Urinary bladder (tissue), 4 donors: Measurements from ENCODE around the gene CEACAM6. TPM values are rescaled to one million over a fixed set of nuclear protein-coding genes. Genes with fewer than 3 reads are reported as not detected.

Experiments used
- DNase-seq: peaks from one replicate; pipeline ENCODE4 v3.0.0-alpha.2; 2015; ENCODE audit errors: extremely low spot score
- H3K27ac ChIP-seq: one replicate; pipeline ENCODE4 v1.5.1; 2013; ENCODE audit warnings: low read depth, mild to moderate bottlenecking, moderate library complexity
- H3K36me3 ChIP-seq: one replicate; pipeline ENCODE4 v1.6.1; 2013; ENCODE audit warnings: mild to moderate bottlenecking, moderate library complexity; ENCODE audit not compliant: insufficient read depth
- H3K4me1 ChIP-seq: one replicate; pipeline ENCODE4 v1.6.1; 2013; ENCODE audit warnings: mild to moderate bottlenecking, moderate library complexity; ENCODE audit not compliant: insufficient read depth
- H3K4me3 ChIP-seq: one replicate; pipeline ENCODE4 v1.5.1; 2013; ENCODE audit warnings: low read depth, low read length
- WGBS: extraction: QIAGEN DNeasy Blood & Tissue Kit; methylation state at CpG from one replicate; pipeline ENCODE4 v1.1.7; 2013; 5-methylcytosine and 5-hydroxymethylcytosine counted together
- polyA plus RNA-seq: library from polyadenylated mRNA; stranded (reverse); fragments of 200-250 nt; gene quantifications from one replicate; pipeline ENCODE4 v1.2.3, GENCODE V29; 2013
- total RNA-seq: library from RNA; depleted of rRNA; stranded (reverse); fragments of >200 nt; gene quantifications from one replicate; pipeline ENCODE4 v1.2.3, GENCODE V29; 2014
- donor health status: healthy with polysubstance abuse.
- donor health status: healthy.

The CEACAM6 gene
- total and polyA plus RNA-seq, 2 donors, result 2.2 TPM; not detected in 1

DNA sequence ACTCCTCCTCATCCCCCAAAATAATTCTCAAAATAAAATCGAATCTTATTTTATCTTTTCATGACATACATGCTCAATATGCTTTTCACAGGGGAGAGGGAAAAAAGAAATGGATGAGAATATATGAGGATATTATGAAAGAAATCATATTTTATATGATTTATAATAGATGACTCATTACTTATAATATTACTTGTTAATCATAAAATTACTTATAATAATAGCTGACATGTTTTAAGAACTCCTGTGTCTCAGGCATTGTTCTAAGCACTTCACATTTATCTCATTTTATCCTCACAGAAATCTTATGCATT lies 38.0 kb downstream of the CEACAM6 start:
- H3K4me1 ChIP-seq, result no peaks in the 10 kb centered on the region
- H3K4me3 ChIP-seq, result no peak overlapping the region
- H3K36me3 ChIP-seq, result no peaks in the 10 kb centered on the region
- 2% methylated on average over 1 of the region's 1 CpG for WGBS
- H3K27ac ChIP-seq, result no peak overlapping the region
- no peak for DNase-seq

DNA sequence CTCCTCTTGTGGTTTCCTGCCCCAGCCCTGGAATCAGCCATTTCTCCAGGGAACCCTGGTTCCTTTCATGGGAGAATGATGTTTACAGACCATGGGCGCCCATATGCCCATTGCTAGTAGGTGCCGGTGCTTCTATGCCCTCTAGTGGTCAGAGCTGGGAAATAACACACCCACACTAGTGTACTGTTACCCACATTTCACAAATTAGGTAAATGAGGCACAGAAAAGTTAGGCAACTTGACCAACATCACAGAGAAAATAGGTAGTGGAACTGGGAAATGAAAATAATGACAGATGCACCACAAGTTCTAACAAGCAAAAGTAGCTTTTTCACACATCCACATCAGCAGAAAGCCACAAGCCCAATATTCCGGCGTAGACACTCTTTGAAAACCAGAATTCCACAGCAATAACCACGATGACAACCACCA lies 39.7 kb downstream of the CEACAM6 start:
- Histone ChIP-seq H3K4me3 (no peak overlapping the region), H3K36me3 (no peaks in the 10 kb centered on the region), H3K27ac (no peak overlapping the region), H3K4me1 (no peaks in the 10 kb centered on the region)
- DNase-seq, result no peak
- WGBS, result 47% methylated on average over 5 of the region's 5 CpGs

DNA sequence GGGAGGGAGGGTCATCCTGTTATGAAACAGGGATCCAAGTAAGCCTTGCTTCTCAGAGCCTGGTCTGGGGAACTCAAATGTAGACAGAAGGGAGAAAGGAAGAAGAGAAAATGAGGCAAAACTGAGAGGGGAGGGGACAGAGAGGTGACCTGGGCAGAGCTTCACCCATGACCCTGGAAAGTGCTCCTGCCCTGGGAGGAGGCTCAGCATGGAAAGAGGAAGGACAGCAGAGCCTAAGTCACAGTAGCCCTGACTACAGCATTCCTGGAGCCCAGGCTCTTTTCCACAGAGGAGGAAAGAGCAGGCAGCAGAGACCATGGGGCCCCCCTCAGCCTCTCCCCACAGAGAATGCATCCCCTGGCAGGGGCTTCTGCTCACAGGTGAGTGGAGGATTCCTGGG lies 41.0 kb downstream of the CEACAM6 start, which contains the start of gene CEACAM3:
Gene CEACAM3 (plus strand): TSS at position 226 of the 400 bp plus-strand sequence. CDS start 91 bp downstream, at position 317.
- H3K4me3 ChIP-seq, result no peak within 1 kb of the TSS
- no peaks in the 10 kb centered on the region for H3K4me1 ChIP-seq
- no peak for DNase-seq
- H3K27ac ChIP-seq, result no peak within 1 kb of the TSS
- no peaks in the 10 kb centered on the region for H3K36me3 ChIP-seq

GRCh38 chr19:41796901-41797300 lies 41.6 kb downstream of the CEACAM6 start:
- DNase-seq, result no peak
- Histone ChIP-seq H3K27ac (no peak overlapping the region), H3K36me3 (no peaks in the 10 kb centered on the region), H3K4me1 (no peaks in the 10 kb centered on the region), H3K4me3 (no peak overlapping the region)
- WGBS, result 90% methylated on average over 1 of the region's 1 CpG

DNA sequence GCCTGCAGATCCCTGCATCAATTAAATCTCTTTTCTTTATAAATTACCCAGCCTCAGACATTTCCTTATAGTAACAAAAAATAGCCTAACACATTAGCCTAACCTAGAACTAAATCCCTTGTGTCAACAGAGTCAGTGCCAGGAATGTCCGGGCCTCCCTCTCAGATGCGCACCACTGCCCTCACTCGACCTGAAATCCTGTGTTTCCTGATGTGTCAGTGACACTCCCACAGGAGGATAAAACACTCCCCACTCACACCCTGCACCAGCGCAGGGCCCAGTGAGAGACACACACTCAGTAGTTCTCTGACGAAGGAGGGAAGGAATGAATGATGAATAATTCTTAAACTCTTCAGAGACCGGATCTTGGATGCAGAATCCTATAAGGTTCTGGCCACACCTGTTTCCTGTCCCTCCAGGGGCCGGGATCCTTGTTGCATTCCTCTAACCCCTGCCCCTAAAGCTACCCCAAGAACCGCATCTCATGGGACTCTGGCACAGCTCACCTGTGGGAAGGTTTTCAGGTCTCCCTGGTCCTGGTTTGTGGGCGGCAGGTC lies 44.2 kb downstream of the CEACAM6 start:
- no peaks in the 10 kb centered on the region for H3K4me1 ChIP-seq
- DNase-seq, result no peak
- H3K36me3 ChIP-seq, result no peaks in the 10 kb centered on the region
- no peak overlapping the region for H3K4me3 ChIP-seq
- H3K27ac ChIP-seq, result no peak overlapping the region
- 58% methylated on average over 9 of the region's 9 CpGs for WGBS

DNA sequence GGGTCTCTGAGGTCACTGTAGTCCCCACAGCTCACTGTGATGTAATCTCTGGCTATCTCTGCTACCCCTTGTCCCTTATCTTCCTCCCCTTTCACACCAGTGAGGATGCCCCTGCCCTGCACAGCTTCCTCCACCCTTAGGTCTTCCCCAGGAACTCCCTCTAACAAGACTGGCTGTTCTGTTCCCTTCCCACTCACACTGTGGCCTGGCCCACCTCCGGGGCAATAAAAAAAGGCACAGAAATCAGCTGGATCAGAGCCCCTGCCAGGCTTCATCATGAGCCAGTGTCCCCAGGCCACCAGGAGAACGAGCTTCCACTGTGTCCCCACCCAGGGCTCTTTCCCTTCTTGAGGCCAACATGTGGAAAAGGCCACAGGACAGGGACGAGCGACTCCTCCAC lies 45.7 kb downstream of the CEACAM6 start:
- no peak overlapping the region for H3K27ac ChIP-seq
- no peak overlapping the region for H3K4me3 ChIP-seq
- no peak for DNase-seq
- no peaks in the 10 kb centered on the region for H3K36me3 ChIP-seq
- H3K4me1 ChIP-seq, result no peaks in the 10 kb centered on the region
- WGBS, result 76% methylated on average over 4 of the region's 4 CpGs

DNA sequence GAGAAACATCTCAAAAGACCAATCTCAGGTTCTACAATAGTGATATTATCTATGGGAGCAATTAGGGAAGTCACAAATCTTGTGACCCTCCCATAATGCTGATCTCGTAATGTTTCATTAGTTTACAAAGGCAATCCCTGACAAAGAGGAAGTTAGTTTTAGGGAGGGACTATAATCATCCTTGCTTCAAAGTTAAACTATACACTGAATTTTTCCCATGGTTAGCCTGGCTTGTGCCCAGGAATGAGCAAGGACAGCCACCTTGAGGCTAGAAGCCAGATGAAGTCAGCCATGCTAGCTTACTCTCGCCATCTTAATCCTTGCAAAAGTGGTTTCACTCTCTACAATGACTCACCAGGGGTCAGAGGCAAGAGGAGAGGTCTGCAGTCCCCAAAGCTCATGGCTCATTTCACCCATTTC lies 46.5 kb downstream of the CEACAM6 start:
- Histone ChIP-seq H3K4me1 (no peaks in the 10 kb centered on the region), H3K27ac (no peak overlapping the region), H3K36me3 (no peaks in the 10 kb centered on the region), H3K4me3 (no peak overlapping the region)
- DNase-seq, result no peak
- WGBS, result 50% methylated on average over 2 of the region's 2 CpGs

- H3K4me1 ChIP-seq, result no peaks in the 10 kb centered on the region
- 78% methylated on average over 2 of the region's 2 CpGs for WGBS
- no peak overlapping the region for H3K27ac ChIP-seq
- H3K36me3 ChIP-seq, result no peaks in the 10 kb centered on the region
- H3K4me3 ChIP-seq, result no peak overlapping the region
- DNase-seq, result no peak
Measured at GRCh38 chr19:41802770-41803169, 47.4 kb downstream of the CEACAM6 start.

GRCh38 chr19:41804336-41804735 lies 49.0 kb downstream of the CEACAM6 start:
- 86% methylated on average over 3 of the region's 3 CpGs for WGBS

GRCh38 chr19:41807176-41807575 lies 51.8 kb downstream of the CEACAM6 start:
- DNase-seq, result no peak
- no peaks in the 10 kb centered on the region for H3K4me1 ChIP-seq
- H3K36me3 ChIP-seq, result no peaks in the 10 kb centered on the region
- 81% methylated on average over 3 of the region's 3 CpGs for WGBS
- H3K27ac ChIP-seq, result no peak overlapping the region
- H3K4me3 ChIP-seq, result no peak overlapping the region

More at GRCh38 chr19:41804336-41804735, 49.0 kb downstream of the CEACAM6 start:
- Histone ChIP-seq H3K36me3 (no peaks in the 10 kb centered on the region), H3K4me1 (no peaks in the 10 kb centered on the region), H3K4me3 (no peak overlapping the region), H3K27ac (no peak overlapping the region)
- DNase-seq, result no peak

DNA sequence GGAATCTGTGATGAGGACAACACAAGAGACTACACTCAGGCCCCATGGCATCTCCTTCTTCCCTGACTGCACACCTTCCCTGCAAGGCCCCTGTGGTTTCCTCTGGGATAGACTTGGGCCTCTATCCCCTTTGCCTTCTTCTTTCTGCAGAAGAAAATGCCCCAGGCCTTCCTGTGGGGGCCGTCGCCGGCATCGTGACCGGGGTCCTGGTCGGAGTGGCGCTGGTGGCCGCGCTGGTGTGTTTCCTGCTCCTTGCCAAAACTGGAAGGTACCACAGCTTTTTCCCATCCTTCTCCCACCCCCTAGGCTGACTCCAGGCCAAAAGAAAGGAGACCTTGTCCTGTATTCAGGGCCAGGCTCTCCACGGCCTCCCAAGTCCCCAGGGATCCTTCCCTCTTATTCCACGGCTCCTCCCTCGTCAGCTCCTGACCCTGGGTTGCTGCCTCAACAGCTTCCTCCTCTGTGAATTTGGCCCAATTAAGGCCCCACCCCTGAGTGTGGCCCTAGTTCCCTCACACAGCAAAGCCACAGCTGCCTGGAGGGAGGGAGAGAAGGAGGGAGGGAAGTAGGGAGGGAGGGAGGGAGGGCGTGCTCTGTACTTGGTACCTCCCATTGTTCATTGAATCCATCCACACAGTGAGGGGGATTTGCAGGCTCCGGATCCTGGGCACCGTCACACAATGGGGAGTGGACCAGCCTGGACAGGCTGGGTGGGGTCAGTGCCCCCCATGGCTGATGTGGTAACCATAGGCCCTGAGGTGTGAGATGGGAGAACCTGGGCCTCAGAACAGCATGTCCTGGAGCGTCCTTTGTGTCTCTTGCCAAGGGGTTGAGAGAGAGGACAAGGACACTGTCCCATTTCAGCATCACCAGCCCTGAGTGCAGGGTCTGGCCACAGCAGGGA lies 53.6 kb downstream of the CEACAM6 start:
- H3K27ac ChIP-seq, result no peak overlapping the region
- no peaks in the 10 kb centered on the region for H3K4me1 ChIP-seq
- WGBS, result 70% methylated on average over 16 of the region's 16 CpGs
- H3K36me3 ChIP-seq, result no peaks in the 10 kb centered on the region
- DNase-seq, result no peak
- H3K4me3 ChIP-seq, result no peak overlapping the region

- DNase-seq, result no peak
Measured at GRCh38 chr19:41810301-41810700, 55.0 kb downstream of the CEACAM6 start.

DNA sequence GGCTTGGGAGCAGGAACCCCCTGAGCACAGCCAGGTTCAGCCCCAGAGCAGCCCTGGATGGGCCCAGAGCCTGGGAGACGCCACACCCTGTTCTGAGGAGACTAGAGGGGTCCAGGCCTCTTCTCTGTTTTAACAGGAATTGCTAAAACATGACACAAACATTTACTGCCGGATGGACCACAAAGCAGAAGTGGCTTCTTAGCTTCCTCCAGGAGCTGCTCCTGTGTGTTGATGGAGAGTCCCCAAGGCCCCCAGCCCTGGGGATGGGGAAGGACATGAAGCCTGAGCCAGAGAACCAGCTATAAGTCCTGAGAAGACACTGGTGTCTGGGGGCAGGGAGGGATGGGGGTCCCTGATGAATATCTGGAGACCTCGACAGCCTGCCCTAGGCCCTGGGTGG lies 55.7 kb downstream of the CEACAM6 start:
- WGBS, result 52% methylated on average over 3 of the region's 3 CpGs
- Histone ChIP-seq H3K27ac (no peak overlapping the region), H3K4me1 (no peaks in the 10 kb centered on the region), H3K4me3 (no peak overlapping the region), H3K36me3 (no peaks in the 10 kb centered on the region)
- DNase-seq, result no peak

More at GRCh38 chr19:41810301-41810700, 55.0 kb downstream of the CEACAM6 start:
- 55% methylated on average over 4 of the region's 4 CpGs for WGBS
- no peak overlapping the region for H3K4me3 ChIP-seq
- no peaks in the 10 kb centered on the region for H3K36me3 ChIP-seq
- H3K27ac ChIP-seq, result no peak overlapping the region
- no peaks in the 10 kb centered on the region for H3K4me1 ChIP-seq

- no peaks in the 10 kb centered on the region for H3K4me1 ChIP-seq
- no peak for DNase-seq
Measured at GRCh38 chr19:41811981-41812380, 56.7 kb downstream of the CEACAM6 start.

More at GRCh38 chr19:41811981-41812380, 56.7 kb downstream of the CEACAM6 start:
- Histone ChIP-seq H3K4me3 (no peak overlapping the region), H3K36me3 (no peaks in the 10 kb centered on the region), H3K27ac (no peak overlapping the region)
- WGBS, result 69% methylated on average over 3 of the region's 3 CpGs
